ENCODE results near the gene SOX4. TPM values are rescaled to one million over a fixed set of nuclear protein-coding genes. Genes with fewer than 3 reads are reported as not detected.

The SOX4 gene
- total and polyA plus RNA-seq, 2 donors (not counting 3 experiments of a cell fraction or from before 2014, with no cell fraction given): 20.4 to 121 TPM

GRCh38 chr6:21598674-21599023 lies 5.1 kb downstream of the SOX4 start:
- no peak for FAIRE-seq
- intact Hi-C loops (cut with micrococcal nuclease) (loop anchor here (5.0 to 10.0 kb wide), 4 partner anchors 224 to 1136 kb away; no protein-coding TSS in a partner anchor), dilution Hi-C loops (cut with MboI; ENCODE audit: extremely low pct_ligation_motif_present, low sequenced_read_pairs) (no loop called here)
- peaks cover 57% of the 10 kb centered on the region for H3K79me2 ChIP-seq (ENCODE audit: control insufficient read depth, insufficient read depth, low read length)
- BruUV-seq (replicated peaks): no TSS peak
- no peaks in the 10 kb centered on the region for H3K9me1 ChIP-seq (replicated peaks; ENCODE audit: control insufficient read depth, extremely low read depth, insufficient read depth, low read length)
- H3K9ac ChIP-seq (replicated peaks; ENCODE audit: extremely low read depth, insufficient read depth, low read length): peak overlapping the region; percentile 98
- CTCF ChIA-PET: interaction anchor here (1.1 to 1.7 kb wide), 6 partner anchors 16 to 1286 kb away, joined by 3 to 5 read pairs (median 3); no protein-coding TSS in a partner anchor
- H3K9me3 ChIP-seq (replicated peaks; ENCODE audit: control insufficient read depth, insufficient read depth, low read length): no peaks in the 10 kb centered on the region
- peaks cover 16% of the 10 kb centered on the region for H3K4me1 ChIP-seq (ENCODE audit: control insufficient read depth, extremely low read depth, insufficient read depth, low read length)
- peak overlapping the region; percentile 85 to 100 (median 98) for H3K4me3 ChIP-seq (replicated peaks in 1 of 3; ENCODE audit: insufficient read depth in 1 of 3, low read depth in 1 of 3, low read length in 3 of 3)
- peak overlapping the region; percentile 99 for H3K4me2 ChIP-seq (ENCODE audit: insufficient read depth, low read length)
- H3K27ac ChIP-seq (ENCODE audit: insufficient read depth, low read depth, low read length): peak overlapping the region; percentile 94
- peaks cover 2 to 17% of the 10 kb centered on the region in 2 experiments for H3K36me3 ChIP-seq (ENCODE audit: control insufficient read depth in 2 of 2, extremely low read depth in 1 of 2, insufficient read depth in 2 of 2, low read length in 2 of 2)
- H3K27me3 ChIP-seq (ENCODE audit: control insufficient read depth in 2 of 2, insufficient read depth in 2 of 2, low read length in 2 of 2): no peaks in the 10 kb centered on the region
- POLR2A ChIA-PET: interaction anchor here (0.5 to 0.7 kb wide), 3 partner anchors 240 to 686 kb away, joined by 3 to 5 read pairs (median 3); no protein-coding TSS in a partner anchor
- peaks cover 11% of the 10 kb centered on the region for H4K20me1 ChIP-seq (replicated peaks; ENCODE audit: control insufficient read depth, extremely low read depth, insufficient read depth, low read length)
- TF ChIP-seq FOS (IDR thresholded peaks at IDR 0.05; ENCODE audit: borderline replicate concordance, insufficient read depth, low read length): no peak
- no peak for TF ChIP-seq CTCF (IDR thresholded peaks at IDR 0.05; ENCODE audit: extremely low read depth in 1 of 2, insufficient read depth in 1 of 2, low read depth in 1 of 2, low read length in 2 of 2)
- TF ChIP-seq POLR2AphosphoS5 (IDR thresholded peaks at IDR 0.05; ENCODE audit: insufficient read depth, low read depth, low read length): peak; percentile 46
- no peak for TF ChIP-seq JUN (IDR thresholded peaks at IDR 0.05; ENCODE audit: borderline replicate concordance, insufficient read depth, insufficient read length, low read depth)
- TF ChIP-seq MAX (IDR thresholded peaks at IDR 0.05; ENCODE audit: insufficient read depth, insufficient read length): no peak
- no peak overlapping the region for H2AFZ ChIP-seq (ENCODE audit: low read depth, low read length)
- peak; percentile 50 for DNase-seq (ENCODE audit: low read depth, low spot score)

Measured in endothelial cell of umbilical vein (primary cell).